ENCODE measurements around the gene CDC42BPA.

DNA sequence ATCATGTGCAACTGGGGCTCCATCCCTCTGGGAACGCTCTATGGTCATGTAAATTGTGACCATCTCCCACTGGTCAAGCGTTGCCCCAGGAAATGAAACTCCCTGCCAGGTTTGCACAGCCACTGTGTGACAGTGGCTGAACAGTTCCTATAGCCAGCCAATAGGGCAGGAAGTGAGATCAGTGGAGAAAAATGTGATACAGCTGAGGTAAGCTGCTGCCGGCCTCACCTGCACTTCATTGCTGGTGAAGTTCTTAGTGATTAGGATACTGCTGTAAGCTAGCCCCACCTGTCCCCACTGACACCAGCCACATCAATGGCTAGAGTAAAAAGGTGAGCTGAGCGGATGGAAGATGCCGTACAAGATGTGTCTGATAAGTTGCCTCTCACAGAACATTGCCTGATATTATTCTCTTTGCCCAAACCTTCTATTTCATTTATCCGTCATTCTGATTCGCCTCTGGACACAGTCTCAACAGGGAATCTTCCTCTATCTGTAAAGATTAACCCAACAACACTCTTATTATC lies 38.4 kb upstream of the CDC42BPA start:
- TF ChIP-seq SIN3A (IDR thresholded peaks at IDR 0.05; ENCODE audit: borderline replicate concordance, insufficient read depth, low read length), result no peak
- TF ChIP-seq, protein P1, sequence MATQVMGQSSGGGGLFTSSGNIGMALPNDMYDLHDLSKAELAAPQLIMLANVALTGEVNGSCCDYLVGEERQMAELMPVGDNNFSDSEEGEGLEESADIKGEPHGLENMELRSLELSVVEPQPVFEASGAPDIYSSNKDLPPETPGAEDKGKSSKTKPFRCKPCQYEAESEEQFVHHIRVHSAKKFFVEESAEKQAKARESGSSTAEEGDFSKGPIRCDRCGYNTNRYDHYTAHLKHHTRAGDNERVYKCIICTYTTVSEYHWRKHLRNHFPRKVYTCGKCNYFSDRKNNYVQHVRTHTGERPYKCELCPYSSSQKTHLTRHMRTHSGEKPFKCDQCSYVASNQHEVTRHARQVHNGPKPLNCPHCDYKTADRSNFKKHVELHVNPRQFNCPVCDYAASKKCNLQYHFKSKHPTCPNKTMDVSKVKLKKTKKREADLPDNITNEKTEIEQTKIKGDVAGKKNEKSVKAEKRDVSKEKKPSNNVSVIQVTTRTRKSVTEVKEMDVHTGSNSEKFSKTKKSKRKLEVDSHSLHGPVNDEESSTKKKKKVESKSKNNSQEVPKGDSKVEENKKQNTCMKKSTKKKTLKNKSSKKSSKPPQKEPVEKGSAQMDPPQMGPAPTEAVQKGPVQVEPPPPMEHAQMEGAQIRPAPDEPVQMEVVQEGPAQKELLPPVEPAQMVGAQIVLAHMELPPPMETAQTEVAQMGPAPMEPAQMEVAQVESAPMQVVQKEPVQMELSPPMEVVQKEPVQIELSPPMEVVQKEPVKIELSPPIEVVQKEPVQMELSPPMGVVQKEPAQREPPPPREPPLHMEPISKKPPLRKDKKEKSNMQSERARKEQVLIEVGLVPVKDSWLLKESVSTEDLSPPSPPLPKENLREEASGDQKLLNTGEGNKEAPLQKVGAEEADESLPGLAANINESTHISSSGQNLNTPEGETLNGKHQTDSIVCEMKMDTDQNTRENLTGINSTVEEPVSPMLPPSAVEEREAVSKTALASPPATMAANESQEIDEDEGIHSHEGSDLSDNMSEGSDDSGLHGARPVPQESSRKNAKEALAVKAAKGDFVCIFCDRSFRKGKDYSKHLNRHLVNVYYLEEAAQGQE (IDR thresholded peaks at IDR 0.05; ENCODE audit: insufficient read depth in 1 of 2, low read depth in 2 of 2, low read length in 2 of 2), result no peak
- TF ChIP-seq FOXP2 (optimal IDR thresholded peaks at IDR 0.05; ENCODE audit: borderline replicate concordance, extremely low read depth, extremely low read length, insufficient read depth), result no peak
- TF ChIP-seq TAF1 (IDR thresholded peaks at IDR 0.05; ENCODE audit: borderline replicate concordance, insufficient read depth, low read length), result no peak
